ENCODE results near the gene EP400. TPM values are rescaled to one million over a fixed set of nuclear protein-coding genes. Genes with fewer than 3 reads are reported as not detected.
A peak's percentile ranks its signal among the peaks of the same experiment; 100 is the strongest.
"Not testable (repeated sequence)": the region's sequence is repeated elsewhere in the genome, so short reads cannot be mapped to it uniquely, and the experiment has no call there.

The EP400 gene
- total and polyA plus RNA-seq, 8 donors, result 33.5 to 49.9 (median 41.4) TPM

- no peak for TF ChIP-seq CTCF (IDR thresholded peaks at IDR 0.05)
- ATAC-seq, result no peak
- H3K27me3 ChIP-seq, result no peaks in the 10 kb centered on the region
- no peak for DNase-seq
- H3K4me3 ChIP-seq, result no peak overlapping the region
- no peaks in the 10 kb centered on the region for H3K4me1 ChIP-seq
- peaks cover 0 to 80% of the 10 kb centered on the region in 2 donors for H3K36me3 ChIP-seq
- H3K27ac ChIP-seq, result no peak overlapping the region
- H3K9me3 ChIP-seq, result no peaks in the 10 kb centered on the region
- intact Hi-C loops (cut with DNase I), result no loop called here
These were observed 127.8 kb downstream of the EP400 start for GRCh38 chr12:132077322-132078100.

GRCh38 chr12:132078190-132078589, 128.4 kb downstream of the EP400 start:
- Histone ChIP-seq H3K9me3 (no peaks in the 10 kb centered on the region), H3K36me3 (peaks cover 0 to 73% of the 10 kb centered on the region in 2 donors), H3K27ac (no peak overlapping the region), H3K27me3 (no peaks in the 10 kb centered on the region), H3K4me1 (no peaks in the 10 kb centered on the region), H3K4me3 (no peak overlapping the region)
- DNase-seq (peak in 1 of 4 donors; percentile 12), ATAC-seq (peak; percentile 45)
- intact Hi-C loops (cut with DNase I), result no loop called here
- TF ChIP-seq CTCF (IDR thresholded peaks at IDR 0.05), result no peak

- Histone ChIP-seq H3K9me3 (no peaks in the 10 kb centered on the region), H3K27me3 (no peaks in the 10 kb centered on the region), H3K4me1 (peaks cover 0 to 6% of the 10 kb centered on the region in 2 donors), H3K4me3 (no peak overlapping the region), H3K27ac (no peak overlapping the region), H3K36me3 (peaks cover 0 to 65% of the 10 kb centered on the region in 2 donors)
- ATAC-seq (no peak), DNase-seq (no peak)
- intact Hi-C loops (cut with DNase I), result no loop called here
- no peak for TF ChIP-seq CTCF (IDR thresholded peaks at IDR 0.05)
These were observed 129.5 kb downstream of the EP400 start for GRCh38 chr12:132079200-132079599.

- no peak for TF ChIP-seq CTCF (IDR thresholded peaks at IDR 0.05)
- DNase-seq (no peak), ATAC-seq (no peak)
- Histone ChIP-seq H3K27me3 (no peaks in the 10 kb centered on the region), H3K36me3 (peaks cover 0 to 60% of the 10 kb centered on the region in 2 donors), H3K9me3 (no peaks in the 10 kb centered on the region), H3K27ac (no peak overlapping the region), H3K4me1 (peaks cover 0 to 6% of the 10 kb centered on the region in 2 donors), H3K4me3 (no peak overlapping the region)
- intact Hi-C loops (cut with DNase I), result no loop called here
These were observed 130.0 kb downstream of the EP400 start for GRCh38 chr12:132079695-132080094.

- Histone ChIP-seq H3K4me1 (peaks cover 0 to 13% of the 10 kb centered on the region in 2 donors), H3K36me3 (peaks cover 0 to 52% of the 10 kb centered on the region in 2 donors)
- H3K27me3 ChIP-seq; intact Hi-C loops (cut with DNase I); ATAC-seq; H3K9me3 ChIP-seq; DNase-seq; H3K27ac ChIP-seq; H3K4me3 ChIP-seq: not testable (repeated sequence)
These were observed 130.8 kb downstream of the EP400 start for GRCh38 chr12:132080515-132080914.
